Mucosa of rectum (tissue), 2 donors: ENCODE data around the gene ASTN2.

Source experiments
- H3K27ac ChIP-seq, 2 donors: one replicate each; pipeline ENCODE4 v1.7.0; 2013; ENCODE audit warnings: inconsistent platforms in 2 of 2, low read depth in 2 of 2, low read length in 2 of 2
- H3K27me3 ChIP-seq, 2 donors: one replicate each; pipeline ENCODE4 v1.7.0; 2013; ENCODE audit warnings: low read length in 2 of 2; ENCODE audit not compliant: control insufficient read depth in 2 of 2, insufficient read depth in 2 of 2
- H3K36me3 ChIP-seq, 2 donors: one replicate each; pipeline ENCODE4 v1.7.0; 2013; ENCODE audit warnings: low read length in 2 of 2; ENCODE audit not compliant: control insufficient read depth in 2 of 2, insufficient read depth in 2 of 2
- H3K4me1 ChIP-seq, 2 donors: one replicate each; pipeline ENCODE4 v1.7.0; 2013; ENCODE audit warnings: low read length in 2 of 2, mild to moderate bottlenecking in 1 of 2; ENCODE audit not compliant: control insufficient read depth in 2 of 2, insufficient read depth in 2 of 2
- H3K4me3 ChIP-seq, 2 donors: one replicate each; pipeline ENCODE4 v1.7.0; 2013; ENCODE audit warnings: low read length in 2 of 2
- H3K9ac ChIP-seq, 2 donors: one replicate each; pipeline ENCODE4 v1.7.0; 2013; ENCODE audit warnings: low read length in 2 of 2, low read depth in 1 of 2, mild to moderate bottlenecking in 1 of 2
- H3K9me3 ChIP-seq, 2 donors: one replicate each; pipeline ENCODE4 v1.7.0; 2013; ENCODE audit warnings: low read length in 2 of 2; ENCODE audit not compliant: control insufficient read depth in 2 of 2
- donor health status: healthy.
- donor health status: Normal muscosa, but diverticular disease.

The ASTN2 gene

DNA sequence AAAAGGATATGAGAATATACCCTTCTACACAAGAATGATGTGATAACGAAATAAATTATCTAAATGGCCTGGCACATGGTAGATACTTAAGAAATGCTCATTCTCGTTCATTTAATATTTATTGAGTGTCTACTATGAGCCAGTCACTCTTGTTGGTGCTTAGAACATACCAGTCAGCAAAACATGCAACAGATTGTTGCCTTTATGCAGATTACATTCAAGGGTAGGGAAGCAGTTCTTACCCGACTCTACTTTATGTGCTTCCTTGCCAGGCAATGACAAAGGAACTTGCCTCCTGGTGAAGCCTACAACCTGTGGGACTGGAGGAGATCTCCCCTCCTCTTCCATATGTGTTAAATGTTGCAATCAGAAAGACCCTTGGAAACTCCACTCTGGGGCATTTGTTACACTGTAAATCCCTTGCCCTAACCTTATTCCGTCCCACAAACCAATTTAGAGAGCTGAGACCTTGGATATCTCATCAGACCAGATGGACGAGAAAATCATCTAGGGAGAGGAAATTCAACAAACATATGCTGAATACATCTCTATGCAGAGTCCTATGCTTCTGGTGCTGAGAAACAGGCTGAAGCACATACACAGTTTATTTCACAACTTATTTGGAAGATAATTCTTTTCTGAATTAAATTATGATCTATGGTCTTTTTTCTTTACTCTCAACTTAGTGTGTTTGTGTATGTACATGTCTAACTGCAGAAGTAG, 855.9 kb downstream of the ASTN2 start:
- H3K9me3 ChIP-seq, result no peaks in the 10 kb centered on the region

DNA sequence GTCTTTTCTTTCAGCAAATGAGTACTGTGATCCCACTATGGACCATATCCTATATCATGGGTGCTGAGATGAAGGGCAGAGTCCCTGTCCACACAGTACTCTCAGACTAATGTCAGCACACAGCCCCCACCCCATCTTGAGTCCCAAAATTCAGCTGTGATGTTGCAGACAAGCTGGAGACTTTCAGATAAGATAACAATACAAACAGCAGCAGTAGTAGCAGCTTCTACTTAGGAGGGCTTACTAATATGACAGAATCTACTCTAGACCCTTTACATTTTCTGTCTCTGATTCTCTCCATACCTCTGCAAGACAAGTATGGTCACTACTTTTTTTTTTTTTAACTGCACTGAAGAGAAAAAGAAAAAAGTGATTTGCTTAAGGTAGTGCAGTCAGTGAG, 856.8 kb downstream of the ASTN2 start:
- no peak overlapping the region for H3K27ac ChIP-seq
- no peaks in the 10 kb centered on the region for H3K27me3 ChIP-seq
- H3K36me3 ChIP-seq, result no peaks in the 10 kb centered on the region
- H3K4me3 ChIP-seq, result no peak overlapping the region
- no peaks in the 10 kb centered on the region for H3K4me1 ChIP-seq
- H3K9me3 ChIP-seq, result no peaks in the 10 kb centered on the region
- no peak overlapping the region for H3K9ac ChIP-seq

More for the DNA sequence above, 855.9 kb downstream of the ASTN2 start:
- H3K36me3 ChIP-seq, result no peaks in the 10 kb centered on the region
- no peak overlapping the region for H3K4me3 ChIP-seq
- no peak overlapping the region for H3K9ac ChIP-seq
- no peak overlapping the region for H3K27ac ChIP-seq
- no peaks in the 10 kb centered on the region for H3K4me1 ChIP-seq
- H3K27me3 ChIP-seq, result no peaks in the 10 kb centered on the region

DNA sequence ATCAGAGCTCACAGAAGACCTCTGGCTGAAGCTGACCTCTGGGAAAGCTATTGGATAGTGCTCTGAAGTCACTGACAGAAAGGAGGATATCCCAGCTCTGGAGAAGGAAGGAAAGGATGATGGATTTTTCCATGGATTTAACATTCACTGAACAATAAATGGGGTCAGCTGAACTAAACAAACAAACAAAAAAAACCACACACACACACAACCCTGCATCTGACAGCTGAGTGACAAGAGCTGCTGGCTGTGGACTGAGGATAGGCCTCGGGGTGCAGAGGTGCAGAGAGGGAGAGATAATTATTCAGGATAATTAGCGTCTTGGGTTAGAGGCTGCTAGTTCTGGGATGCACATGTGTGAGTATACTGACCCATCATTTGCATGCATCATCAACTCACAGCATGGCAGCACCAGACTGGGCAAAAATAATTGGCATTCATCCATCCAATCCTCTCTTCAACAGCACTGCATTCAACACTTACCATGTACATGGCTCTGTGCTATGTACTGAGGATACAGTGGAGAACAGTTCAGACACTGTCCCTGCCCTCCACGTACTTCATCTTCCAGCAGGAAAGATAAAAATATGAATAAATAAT, 859.2 kb downstream of the ASTN2 start:
- Histone ChIP-seq H3K9ac (no peak overlapping the region), H3K9me3 (no peaks in the 10 kb centered on the region), H3K4me3 (no peak overlapping the region), H3K27me3 (no peaks in the 10 kb centered on the region), H3K4me1 (no peaks in the 10 kb centered on the region), H3K27ac (no peak overlapping the region), H3K36me3 (no peaks in the 10 kb centered on the region)

DNA sequence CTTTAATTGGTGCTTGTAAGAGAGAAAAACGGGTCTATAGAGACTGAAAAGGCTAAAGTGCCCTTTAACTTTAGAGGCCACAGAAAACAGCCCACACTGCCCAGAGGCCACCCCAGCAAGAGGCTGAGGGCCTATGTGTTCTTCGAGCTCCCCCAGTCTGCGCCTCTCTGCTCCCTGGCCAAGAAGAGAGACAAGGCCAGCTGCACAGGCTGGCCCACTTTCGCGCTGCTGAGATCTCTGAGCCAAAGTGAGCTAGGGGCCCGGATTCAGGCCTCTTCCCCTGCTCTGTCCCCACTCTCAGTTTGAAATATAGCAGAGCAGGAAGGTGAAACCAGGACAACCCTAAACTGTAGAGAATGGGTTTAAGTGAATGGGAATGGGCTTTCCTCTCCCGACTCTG, 859.7 kb downstream of the ASTN2 start:
- no peaks in the 10 kb centered on the region for H3K9me3 ChIP-seq
- H3K4me1 ChIP-seq, result no peaks in the 10 kb centered on the region
- H3K27me3 ChIP-seq, result no peaks in the 10 kb centered on the region
- H3K4me3 ChIP-seq, result no peak overlapping the region
- no peak overlapping the region for H3K27ac ChIP-seq
- no peak overlapping the region for H3K9ac ChIP-seq
- H3K36me3 ChIP-seq, result no peaks in the 10 kb centered on the region

DNA sequence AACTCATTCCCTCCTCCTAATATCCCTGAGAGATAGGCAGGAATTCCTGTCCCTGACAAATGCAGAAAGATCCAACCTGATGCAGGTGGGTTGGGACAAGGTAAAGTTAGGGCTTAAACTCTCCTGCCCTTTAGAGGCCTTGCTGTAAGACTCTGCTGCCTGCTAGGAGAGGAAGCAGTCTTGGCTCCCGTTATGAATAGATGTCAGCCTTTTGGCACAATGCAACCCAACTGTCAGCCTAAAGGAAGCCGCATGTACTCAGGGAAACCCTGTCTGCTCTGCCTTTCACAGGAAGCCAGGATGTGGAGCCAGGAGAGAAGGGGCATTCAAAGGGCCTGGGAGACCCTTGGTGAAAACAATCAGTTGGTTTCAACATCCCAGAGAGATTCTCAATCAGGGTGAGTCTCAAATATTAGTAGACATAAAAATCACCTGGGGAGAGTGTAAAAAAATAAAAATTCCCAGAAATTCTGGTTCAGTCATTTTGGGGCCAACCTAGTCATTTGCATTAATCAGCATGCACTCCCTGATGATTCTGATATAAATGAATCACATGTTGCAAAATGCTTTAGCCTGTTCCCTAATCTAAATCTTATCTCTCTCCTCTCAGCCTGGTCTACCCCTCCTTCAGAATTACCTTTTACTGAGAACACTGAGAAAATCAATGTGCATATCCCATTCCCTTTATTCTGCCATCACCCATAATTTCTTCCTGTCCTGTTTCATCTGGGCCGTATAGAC, 864.0 kb downstream of the ASTN2 start:
- H3K4me1 ChIP-seq, result peaks cover 6 to 8% of the 10 kb centered on the region in 2 donors
- H3K27me3 ChIP-seq, result no peaks in the 10 kb centered on the region
- no peak overlapping the region for H3K4me3 ChIP-seq
- H3K9ac ChIP-seq, result no peak overlapping the region
- H3K9me3 ChIP-seq, result no peaks in the 10 kb centered on the region
- no peak overlapping the region for H3K27ac ChIP-seq
- no peaks in the 10 kb centered on the region for H3K36me3 ChIP-seq

DNA sequence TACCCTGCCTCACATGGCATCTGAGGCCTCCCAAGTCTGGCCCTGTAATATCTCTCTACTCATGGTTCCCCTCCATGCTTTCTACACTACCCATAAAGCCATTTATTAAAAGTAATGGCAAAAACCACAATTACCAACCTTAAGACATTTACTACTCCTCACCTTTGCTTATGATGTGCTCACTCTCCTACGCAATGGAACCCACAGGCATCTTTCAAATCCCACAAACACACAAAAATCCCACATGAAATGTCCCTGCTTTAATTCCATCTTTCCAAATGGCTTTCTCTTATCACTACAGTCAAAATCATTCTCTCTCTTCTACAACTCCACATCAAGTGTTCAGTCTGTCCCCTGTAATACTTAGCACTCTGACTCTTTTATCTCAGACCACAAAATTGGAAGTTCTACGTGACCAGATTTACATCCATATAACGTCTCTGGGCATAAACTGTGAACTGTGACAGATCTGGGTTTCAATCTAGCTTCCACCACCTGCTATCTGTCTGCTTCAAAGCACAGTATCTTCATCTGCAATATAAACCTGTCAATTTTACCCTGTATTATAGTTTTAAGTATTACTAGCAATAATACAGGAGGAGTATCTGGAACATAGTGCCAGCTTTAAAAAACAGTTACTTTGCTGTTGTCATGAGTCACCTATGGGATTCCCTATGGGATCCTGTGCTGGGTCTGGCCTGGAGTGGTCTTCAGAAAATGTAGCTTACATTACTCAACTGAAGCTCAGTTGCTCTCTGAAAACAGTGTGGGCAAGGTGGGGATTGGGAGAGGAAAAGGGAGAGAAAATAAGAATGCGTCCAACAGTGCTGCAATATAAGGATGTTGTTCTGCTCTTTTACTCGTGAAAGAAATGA, 864.8 kb downstream of the ASTN2 start:
- no peak overlapping the region for H3K9ac ChIP-seq

DNA sequence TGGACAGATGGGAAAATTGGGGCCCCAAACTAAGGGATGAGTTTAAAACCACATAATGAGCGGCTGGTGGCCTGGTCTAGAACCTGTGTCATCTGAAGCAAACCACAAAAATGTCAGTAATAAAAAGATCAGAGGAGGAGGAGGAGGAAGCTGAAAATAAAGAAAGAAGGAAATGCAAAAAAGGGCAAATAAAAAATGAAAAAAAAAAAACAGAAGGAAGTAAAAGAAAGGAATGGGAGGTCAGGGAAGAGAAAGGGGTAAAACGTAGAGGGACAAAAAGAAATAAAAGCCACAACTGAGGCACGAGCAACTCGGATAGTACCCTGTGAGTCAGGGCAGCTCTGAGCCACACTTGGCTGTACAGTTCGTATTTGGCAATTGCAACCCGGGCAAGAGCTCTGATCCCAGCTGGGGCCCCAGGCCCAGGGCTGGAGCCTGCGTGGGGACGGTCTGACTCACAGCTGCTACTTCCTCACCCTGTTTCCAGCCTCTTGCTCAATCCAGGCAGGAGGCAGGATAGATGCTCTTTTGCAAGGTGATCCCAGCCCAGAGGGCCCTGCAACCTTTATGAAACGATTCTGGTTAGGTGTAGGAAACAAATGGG, 865.7 kb downstream of the ASTN2 start:
- H3K4me1 ChIP-seq, result peaks cover 6 to 8% of the 10 kb centered on the region in 2 donors
- no peak overlapping the region for H3K4me3 ChIP-seq
- H3K36me3 ChIP-seq, result no peaks in the 10 kb centered on the region
- H3K27me3 ChIP-seq, result no peaks in the 10 kb centered on the region
- H3K9me3 ChIP-seq, result no peaks in the 10 kb centered on the region
- H3K9ac ChIP-seq, result no peak overlapping the region
- no peak overlapping the region for H3K27ac ChIP-seq

More for the DNA sequence above, 864.8 kb downstream of the ASTN2 start:
- H3K27ac ChIP-seq, result no peak overlapping the region
- no peak overlapping the region for H3K4me3 ChIP-seq
- no peaks in the 10 kb centered on the region for H3K36me3 ChIP-seq
- H3K27me3 ChIP-seq, result no peaks in the 10 kb centered on the region
- no peaks in the 10 kb centered on the region for H3K9me3 ChIP-seq
- H3K4me1 ChIP-seq, result peaks cover 6 to 8% of the 10 kb centered on the region in 2 donors

DNA sequence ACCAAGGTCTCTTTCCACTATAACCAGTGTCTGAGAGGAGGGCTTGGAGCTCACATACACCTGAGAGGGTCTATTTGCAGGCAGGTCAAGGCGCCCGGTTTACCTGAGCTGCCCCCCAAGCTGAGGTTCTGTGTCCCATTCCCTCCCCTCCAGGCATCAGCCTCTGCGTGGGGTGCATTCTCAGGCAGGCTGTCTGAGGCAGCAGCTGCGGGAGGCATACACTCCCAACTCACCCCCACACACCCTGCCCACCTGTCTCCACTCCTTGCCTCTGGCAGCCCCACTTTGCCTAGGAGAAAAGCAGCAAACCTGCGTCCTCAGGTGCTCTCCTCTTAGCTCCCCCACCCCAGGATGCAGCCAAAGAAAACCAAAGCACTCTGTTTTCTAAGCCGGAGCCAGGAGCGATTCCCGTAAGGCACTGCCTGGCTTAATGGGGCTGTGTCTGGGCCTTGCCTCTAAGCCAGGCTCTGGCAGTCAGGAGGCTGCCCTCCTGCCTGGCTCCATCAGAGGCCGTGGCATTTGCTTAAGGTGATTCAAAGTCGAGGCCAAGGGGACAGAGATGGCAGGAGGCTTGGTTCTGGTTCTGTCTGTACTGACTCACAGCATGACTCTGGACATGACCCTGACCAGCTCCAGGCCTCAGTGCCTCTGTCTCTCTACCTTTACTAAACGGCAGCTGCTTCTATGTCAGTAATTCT, 867.0 kb downstream of the ASTN2 start:
- Histone ChIP-seq H3K27ac (no peak overlapping the region), H3K4me3 (no peak overlapping the region), H3K36me3 (no peaks in the 10 kb centered on the region), H3K4me1 (peaks cover 6 to 8% of the 10 kb centered on the region in 2 donors), H3K9ac (no peak overlapping the region), H3K27me3 (no peaks in the 10 kb centered on the region), H3K9me3 (no peaks in the 10 kb centered on the region)
